ENCODE measurements around the gene ECE2. TPM values are rescaled to one million over a fixed set of nuclear protein-coding genes. Genes with fewer than 3 reads are reported as not detected.

ECE2 gene
- total RNA-seq, 1 donor from 2014 or later: not detected

DNA sequence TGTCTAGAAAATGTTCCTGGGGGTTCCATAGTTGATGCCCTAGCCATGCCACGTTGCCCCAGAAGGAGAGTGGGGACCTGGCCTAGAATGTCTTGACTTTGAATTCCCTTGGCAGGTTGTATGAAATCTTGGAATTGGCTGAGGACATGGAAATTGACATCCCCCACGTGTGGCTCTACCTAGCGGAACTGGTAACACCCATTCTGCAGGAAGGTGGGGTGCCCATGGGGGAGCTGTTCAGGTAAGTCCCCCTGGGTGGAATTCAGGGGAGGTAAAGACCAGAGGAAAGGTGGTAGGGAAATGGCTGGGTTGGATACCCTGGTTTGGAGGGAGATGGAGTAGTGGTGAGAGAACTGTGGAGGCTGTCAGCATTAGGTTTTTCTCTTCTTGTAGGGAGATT is 52.7 kb downstream of the ECE2 start:
- Histone ChIP-seq H3K4me1 (peaks cover 27% of the 10 kb centered on the region), H3K27ac (replicated peaks) (no peak overlapping the region), H3K4me3 (no peak overlapping the region), H3K9me3 (replicated peaks) (no peaks in the 10 kb centered on the region), H3K27me3 (ENCODE audit: low read depth) (no peaks in the 10 kb centered on the region), H3K36me3 (peaks cover 98% of the 10 kb centered on the region)
- no peak for DNase-seq
- TF ChIP-seq, protein P1, sequence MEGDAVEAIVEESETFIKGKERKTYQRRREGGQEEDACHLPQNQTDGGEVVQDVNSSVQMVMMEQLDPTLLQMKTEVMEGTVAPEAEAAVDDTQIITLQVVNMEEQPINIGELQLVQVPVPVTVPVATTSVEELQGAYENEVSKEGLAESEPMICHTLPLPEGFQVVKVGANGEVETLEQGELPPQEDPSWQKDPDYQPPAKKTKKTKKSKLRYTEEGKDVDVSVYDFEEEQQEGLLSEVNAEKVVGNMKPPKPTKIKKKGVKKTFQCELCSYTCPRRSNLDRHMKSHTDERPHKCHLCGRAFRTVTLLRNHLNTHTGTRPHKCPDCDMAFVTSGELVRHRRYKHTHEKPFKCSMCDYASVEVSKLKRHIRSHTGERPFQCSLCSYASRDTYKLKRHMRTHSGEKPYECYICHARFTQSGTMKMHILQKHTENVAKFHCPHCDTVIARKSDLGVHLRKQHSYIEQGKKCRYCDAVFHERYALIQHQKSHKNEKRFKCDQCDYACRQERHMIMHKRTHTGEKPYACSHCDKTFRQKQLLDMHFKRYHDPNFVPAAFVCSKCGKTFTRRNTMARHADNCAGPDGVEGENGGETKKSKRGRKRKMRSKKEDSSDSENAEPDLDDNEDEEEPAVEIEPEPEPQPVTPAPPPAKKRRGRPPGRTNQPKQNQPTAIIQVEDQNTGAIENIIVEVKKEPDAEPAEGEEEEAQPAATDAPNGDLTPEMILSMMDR (IDR thresholded peaks at IDR 0.05; ENCODE audit: borderline replicate concordance): no peak
- intact Hi-C loops (cut with micrococcal nuclease): no loop called here

DNA sequence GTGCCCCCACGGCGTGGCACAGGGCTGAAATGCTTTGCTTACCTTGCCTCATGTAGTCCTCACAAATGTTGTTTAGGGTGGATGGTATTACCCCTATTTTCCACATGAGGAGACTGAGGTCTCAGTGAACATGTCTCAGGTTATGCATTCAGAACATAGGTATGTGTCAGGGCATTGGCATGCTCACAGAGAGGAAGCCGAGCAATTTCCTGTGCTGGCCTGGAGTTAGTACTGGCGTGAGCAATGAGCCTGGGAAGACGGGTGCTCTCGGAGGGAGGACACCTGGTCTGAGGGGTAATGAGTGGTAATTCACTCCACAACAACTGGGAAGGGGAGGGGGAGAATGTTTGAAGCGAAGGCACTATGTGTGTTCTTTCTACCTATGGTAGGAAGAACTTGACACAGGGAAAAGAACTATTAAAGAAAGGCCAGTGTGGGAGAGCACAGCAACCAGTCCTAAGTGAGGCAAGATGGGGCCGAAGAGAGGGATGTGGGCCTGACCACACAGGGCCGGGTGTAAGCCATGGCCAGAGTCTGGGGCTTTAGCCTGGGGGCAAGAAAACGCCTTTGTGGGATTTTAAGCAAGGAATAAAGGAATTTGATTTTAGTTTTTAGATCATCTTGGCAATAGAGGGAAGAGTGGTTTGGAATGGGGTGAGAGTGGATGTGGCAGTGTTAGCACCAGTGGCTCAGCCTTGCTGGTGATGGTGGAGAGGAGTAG is 56.7 kb downstream of the ECE2 start:
- TF ChIP-seq, protein P1 (IDR thresholded peaks at IDR 0.05; ENCODE audit: borderline replicate concordance): no peak
- no peak for DNase-seq
- intact Hi-C loops (cut with micrococcal nuclease): no loop called here
- Histone ChIP-seq H3K36me3 (peaks cover 77% of the 10 kb centered on the region), H3K27ac (replicated peaks) (peak overlapping the region; percentile 44), H3K4me3 (no peak overlapping the region), H3K9me3 (replicated peaks) (no peaks in the 10 kb centered on the region), H3K27me3 (ENCODE audit: low read depth) (no peaks in the 10 kb centered on the region), H3K4me1 (peaks cover 48% of the 10 kb centered on the region)

GRCh38 chr3:184333190-184333589 is 57.4 kb downstream of the ECE2 start:
- Histone ChIP-seq H3K36me3 (peaks cover 70% of the 10 kb centered on the region), H3K27ac (replicated peaks) (peak overlapping the region; percentile 40), H3K4me3 (no peak overlapping the region), H3K27me3 (ENCODE audit: low read depth) (no peaks in the 10 kb centered on the region), H3K4me1 (peaks cover 55% of the 10 kb centered on the region), H3K9me3 (replicated peaks) (no peaks in the 10 kb centered on the region)
- DNase-seq: no peak
- intact Hi-C loops (cut with micrococcal nuclease): no loop called here
- TF ChIP-seq, protein P1 (IDR thresholded peaks at IDR 0.05; ENCODE audit: borderline replicate concordance): no peak

- Histone ChIP-seq H3K9me3 (replicated peaks) (no peaks in the 10 kb centered on the region), H3K36me3 (peaks cover 65% of the 10 kb centered on the region), H3K27me3 (ENCODE audit: low read depth) (no peaks in the 10 kb centered on the region), H3K27ac (replicated peaks) (no peak overlapping the region), H3K4me3 (no peak overlapping the region), H3K4me1 (peaks cover 60% of the 10 kb centered on the region)
- TF ChIP-seq, protein P1 (IDR thresholded peaks at IDR 0.05; ENCODE audit: borderline replicate concordance): no peak
- intact Hi-C loops (cut with micrococcal nuclease): no loop called here
- no peak for DNase-seq
These were observed 57.9 kb downstream of the ECE2 start for GRCh38 chr3:184333700-184334099.

- no peak overlapping the region for H3K4me3 ChIP-seq
- H3K9me3 ChIP-seq (replicated peaks): no peaks in the 10 kb centered on the region
- TF ChIP-seq, protein P1 (IDR thresholded peaks at IDR 0.05; ENCODE audit: borderline replicate concordance): no peak
- DNase-seq: no peak
- H3K4me1 ChIP-seq: peaks cover 69% of the 10 kb centered on the region
- H3K27me3 ChIP-seq (ENCODE audit: low read depth): no peaks in the 10 kb centered on the region
- H3K36me3 ChIP-seq: peaks cover 56% of the 10 kb centered on the region
- H3K27ac ChIP-seq (replicated peaks): peak overlapping the region; percentile 97
- intact Hi-C loops (cut with micrococcal nuclease): no loop called here
These were observed 58.8 kb downstream of the ECE2 start for GRCh38 chr3:184334470-184335158.

Measured in left ventricle myocardium inferior (tissue), 1 donor.